Endothelial cell of umbilical vein (primary cell): Measurements from ENCODE around the gene LRRC37A2.
"Not testable (repeated sequence)": the region's sequence is repeated elsewhere in the genome, so short reads cannot be mapped to it uniquely, and the experiment has no call there.

Source experiments
- EZH2 ChIP-seq: IDR thresholded peaks from 2 replicates; pipeline ENCODE4 v1.6.1; 2012; ENCODE audit warnings: borderline replicate concordance, low read depth, mild to moderate bottlenecking, moderate library complexity, low read length, inconsistent platforms; ENCODE audit not compliant: severe bottlenecking
- GATA2 ChIP-seq: IDR thresholded peaks from 2 replicates; pipeline ENCODE4 v1.7.0; 2011; ENCODE audit warnings: low read depth, mild to moderate bottlenecking, moderate library complexity, mixed read lengths, low read length; ENCODE audit not compliant: insufficient read length, insufficient read depth
- JUN ChIP-seq: IDR thresholded peaks from 2 replicates; pipeline ENCODE4 v1.6.1; 2011; ENCODE audit warnings: borderline replicate concordance, low read depth; ENCODE audit not compliant: insufficient read length, insufficient read depth
- MYC ChIP-seq: IDR thresholded peaks from one replicate; pipeline ENCODE4 v1.6.1; 2011; ENCODE audit warnings: mild to moderate bottlenecking, low read depth, low read length
- POLR2A ChIP-seq: IDR thresholded peaks from 2 replicates; pipeline ENCODE4 v1.6.1; 2012; ENCODE audit warnings: low read depth, mild to moderate bottlenecking, control low read depth, low read length
- POLR2AphosphoS5 ChIP-seq: IDR thresholded peaks from 2 replicates; pipeline ENCODE4 v1.6.1; 2012; ENCODE audit warnings: low read depth, mild to moderate bottlenecking, control low read depth, low read length, moderate library complexity; ENCODE audit not compliant: insufficient read depth
- TF ChIP-seq, protein P1 (sequence below), 2 donors: IDR thresholded peaks; 1 replicate in 1 of 2; 2 replicates in 1 of 2; pipeline ENCODE4 v1.5.1; 2011; ENCODE audit warnings: low read length in 2 of 2, mild to moderate bottlenecking in 2 of 2, moderate library complexity in 2 of 2, control low read depth in 1 of 2, inconsistent platforms in 1 of 2, low read depth in 1 of 2; ENCODE audit not compliant: insufficient read depth in 1 of 2; ENCODE audit errors: extremely low read depth in 1 of 2
- TF ChIP-seq, protein P2 (sequence below): IDR thresholded peaks from 2 replicates; pipeline ENCODE4 v1.6.1; 2011; ENCODE audit not compliant: insufficient read depth, insufficient read length

GRCh38 chr17:46590157-46591146, 78.2 kb downstream of the LRRC37A2 start, which contains the start of gene NSF:
- TF ChIP-seq, protein P1, sequence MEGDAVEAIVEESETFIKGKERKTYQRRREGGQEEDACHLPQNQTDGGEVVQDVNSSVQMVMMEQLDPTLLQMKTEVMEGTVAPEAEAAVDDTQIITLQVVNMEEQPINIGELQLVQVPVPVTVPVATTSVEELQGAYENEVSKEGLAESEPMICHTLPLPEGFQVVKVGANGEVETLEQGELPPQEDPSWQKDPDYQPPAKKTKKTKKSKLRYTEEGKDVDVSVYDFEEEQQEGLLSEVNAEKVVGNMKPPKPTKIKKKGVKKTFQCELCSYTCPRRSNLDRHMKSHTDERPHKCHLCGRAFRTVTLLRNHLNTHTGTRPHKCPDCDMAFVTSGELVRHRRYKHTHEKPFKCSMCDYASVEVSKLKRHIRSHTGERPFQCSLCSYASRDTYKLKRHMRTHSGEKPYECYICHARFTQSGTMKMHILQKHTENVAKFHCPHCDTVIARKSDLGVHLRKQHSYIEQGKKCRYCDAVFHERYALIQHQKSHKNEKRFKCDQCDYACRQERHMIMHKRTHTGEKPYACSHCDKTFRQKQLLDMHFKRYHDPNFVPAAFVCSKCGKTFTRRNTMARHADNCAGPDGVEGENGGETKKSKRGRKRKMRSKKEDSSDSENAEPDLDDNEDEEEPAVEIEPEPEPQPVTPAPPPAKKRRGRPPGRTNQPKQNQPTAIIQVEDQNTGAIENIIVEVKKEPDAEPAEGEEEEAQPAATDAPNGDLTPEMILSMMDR (IDR thresholded peaks at IDR 0.05; ENCODE audit: extremely low read depth in 1 of 2, insufficient read depth in 1 of 2, low read depth in 1 of 2, low read length in 2 of 2) = not testable (repeated sequence)
- TF ChIP-seq, protein P2, sequence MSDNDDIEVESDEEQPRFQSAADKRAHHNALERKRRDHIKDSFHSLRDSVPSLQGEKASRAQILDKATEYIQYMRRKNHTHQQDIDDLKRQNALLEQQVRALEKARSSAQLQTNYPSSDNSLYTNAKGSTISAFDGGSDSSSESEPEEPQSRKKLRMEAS = not testable (repeated sequence)
- TF ChIP-seq JUN, POLR2A, EZH2, MYC, POLR2AphosphoS5, GATA2: not testable (repeated sequence)
